Activated naive CD8-positive, alpha-beta T cell treated with anti-CD3 and anti-CD28 coated beads, Interleukin-2, amount 50 U/mL, for 24 hours (primary cell): ENCODE measurements around the gene PRPF19.

Experiments
- ATAC-seq: fragments of 150-1000 bp; cut with Tn5 transposase; one replicate; pipeline ENCODE4 v1.10.0; 2021
- DNase-seq: peaks from one replicate; pipeline ENCODE4 v3.0.0; 2021
- H3K27ac Mint-ChIP-seq: one replicate; pipeline ENCODE4 v1.8.0; 2021; ENCODE audit warnings: mild to moderate bottlenecking, mixed read lengths
- H3K27me3 Mint-ChIP-seq: one replicate; pipeline ENCODE4 v1.8.0; 2021; ENCODE audit warnings: mixed read lengths
- H3K36me3 Mint-ChIP-seq: one replicate; pipeline ENCODE4 v1.8.0; 2021; ENCODE audit warnings: low read depth, mixed read lengths
- H3K4me1 Mint-ChIP-seq: one replicate; pipeline ENCODE4 v1.8.0; 2021; ENCODE audit warnings: mixed read lengths
- H3K4me3 Mint-ChIP-seq: one replicate; pipeline ENCODE4 v1.8.0; 2021; ENCODE audit warnings: mild to moderate bottlenecking, moderate library complexity, mixed read lengths
- H3K9me3 Mint-ChIP-seq: one replicate; pipeline ENCODE4 v1.8.0; 2021; ENCODE audit warnings: mixed read lengths

The PRPF19 gene

GRCh38 chr11:60872124-60872960 lies 34.0 kb downstream of the PRPF19 start:
- no peaks in the 10 kb centered on the region for H3K27me3 Mint-ChIP-seq
- no peak for ATAC-seq
- no peaks in the 10 kb centered on the region for H3K9me3 Mint-ChIP-seq
- DNase-seq, result no peak
- no peak overlapping the region for H3K27ac Mint-ChIP-seq
- peaks cover 21% of the 10 kb centered on the region for H3K4me1 Mint-ChIP-seq
- H3K36me3 Mint-ChIP-seq, result no peaks in the 10 kb centered on the region
- H3K4me3 Mint-ChIP-seq, result no peak overlapping the region

DNA sequence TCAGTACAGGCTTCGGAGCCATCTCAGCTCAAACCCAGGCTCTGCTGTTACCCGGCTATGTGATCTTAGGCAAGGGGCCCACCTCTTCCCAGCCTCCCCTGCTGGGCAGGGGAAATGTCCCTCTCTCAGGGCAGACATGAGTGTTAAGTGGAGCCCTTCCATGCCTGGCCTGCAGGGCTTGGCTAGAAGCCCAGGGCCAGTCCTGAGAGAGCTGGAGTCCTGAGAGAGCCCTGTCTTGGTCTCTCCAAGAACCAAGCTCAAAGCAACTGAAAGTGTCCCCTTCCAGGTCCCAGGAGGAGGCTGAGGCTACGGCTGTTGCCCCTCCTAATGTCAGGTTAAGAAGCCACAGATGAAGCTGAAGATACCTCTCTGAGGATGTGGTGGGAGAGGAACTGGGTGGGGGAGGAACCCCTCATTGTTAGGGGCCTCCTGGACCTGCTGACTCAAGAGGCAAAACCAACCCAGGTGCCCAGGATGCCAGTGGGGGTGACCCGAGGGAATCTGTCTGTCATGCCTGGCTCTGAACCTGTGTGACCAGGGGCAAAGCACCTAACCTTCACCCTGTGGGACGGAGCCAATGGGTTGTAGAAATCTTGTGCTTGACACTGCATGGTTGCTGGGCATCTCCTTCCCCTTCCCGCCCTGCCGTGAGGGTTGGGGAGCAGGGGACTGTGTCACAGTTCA lies 34.9 kb downstream of the PRPF19 start:
- Mint-ChIP-seq H3K27me3 (no peaks in the 10 kb centered on the region), H3K4me3 (no peak overlapping the region), H3K36me3 (no peaks in the 10 kb centered on the region), H3K27ac (no peak overlapping the region), H3K9me3 (no peaks in the 10 kb centered on the region), H3K4me1 (peaks cover 21% of the 10 kb centered on the region)
- DNase-seq, result no peak
- peak; percentile 16 for ATAC-seq

DNA sequence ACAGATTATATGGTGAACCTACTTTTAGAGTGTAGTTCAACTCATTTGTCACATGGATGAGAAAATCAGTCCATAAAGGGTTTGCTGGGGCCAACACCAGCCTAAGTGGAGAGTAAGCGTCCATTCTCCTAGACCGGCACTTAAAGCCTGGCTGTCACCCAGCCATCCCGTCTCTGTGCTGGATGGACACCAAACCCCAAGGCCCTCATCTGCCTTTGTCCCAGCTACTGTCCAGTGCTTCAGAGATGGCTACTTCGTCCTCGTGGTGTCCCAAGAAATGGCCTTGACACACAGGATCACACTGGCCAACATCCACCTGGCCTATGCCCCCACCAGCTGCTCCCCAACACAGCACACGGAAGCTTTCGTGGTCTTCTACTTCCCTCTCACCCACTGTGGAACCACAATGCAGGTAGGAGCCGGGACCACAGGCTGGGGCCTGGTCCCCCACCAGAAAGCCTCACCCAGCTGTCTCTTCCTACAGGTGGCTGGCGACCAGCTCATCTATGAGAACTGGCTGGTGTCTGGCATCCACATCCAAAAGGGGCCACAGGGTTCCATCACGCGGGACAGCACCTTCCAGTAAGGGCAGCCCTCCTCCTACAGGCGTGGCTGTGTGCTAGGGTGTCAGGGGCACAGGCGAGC lies 35.5 kb downstream of the PRPF19 start:
- Mint-ChIP-seq H3K27me3 (no peaks in the 10 kb centered on the region), H3K4me1 (peaks cover 21% of the 10 kb centered on the region), H3K27ac (no peak overlapping the region), H3K36me3 (no peaks in the 10 kb centered on the region), H3K9me3 (no peaks in the 10 kb centered on the region), H3K4me3 (no peak overlapping the region)
- DNase-seq (no peak), ATAC-seq (no peak)

- Mint-ChIP-seq H3K9me3 (no peaks in the 10 kb centered on the region), H3K27me3 (no peaks in the 10 kb centered on the region), H3K4me3 (no peak overlapping the region), H3K27ac (no peak overlapping the region), H3K4me1 (peaks cover 21% of the 10 kb centered on the region), H3K36me3 (no peaks in the 10 kb centered on the region)
- no peak for DNase-seq
- no peak for ATAC-seq
Observed at GRCh38 chr11:60870276-60870675, 36.1 kb downstream of the PRPF19 start.

- Mint-ChIP-seq H3K36me3 (no peaks in the 10 kb centered on the region), H3K4me1 (peaks cover 22% of the 10 kb centered on the region), H3K27me3 (no peaks in the 10 kb centered on the region), H3K27ac (no peak overlapping the region), H3K4me3 (no peak overlapping the region), H3K9me3 (no peaks in the 10 kb centered on the region)
- no peak for DNase-seq
- no peak for ATAC-seq
Observed at GRCh38 chr11:60869451-60869825, 36.9 kb downstream of the PRPF19 start.

DNA sequence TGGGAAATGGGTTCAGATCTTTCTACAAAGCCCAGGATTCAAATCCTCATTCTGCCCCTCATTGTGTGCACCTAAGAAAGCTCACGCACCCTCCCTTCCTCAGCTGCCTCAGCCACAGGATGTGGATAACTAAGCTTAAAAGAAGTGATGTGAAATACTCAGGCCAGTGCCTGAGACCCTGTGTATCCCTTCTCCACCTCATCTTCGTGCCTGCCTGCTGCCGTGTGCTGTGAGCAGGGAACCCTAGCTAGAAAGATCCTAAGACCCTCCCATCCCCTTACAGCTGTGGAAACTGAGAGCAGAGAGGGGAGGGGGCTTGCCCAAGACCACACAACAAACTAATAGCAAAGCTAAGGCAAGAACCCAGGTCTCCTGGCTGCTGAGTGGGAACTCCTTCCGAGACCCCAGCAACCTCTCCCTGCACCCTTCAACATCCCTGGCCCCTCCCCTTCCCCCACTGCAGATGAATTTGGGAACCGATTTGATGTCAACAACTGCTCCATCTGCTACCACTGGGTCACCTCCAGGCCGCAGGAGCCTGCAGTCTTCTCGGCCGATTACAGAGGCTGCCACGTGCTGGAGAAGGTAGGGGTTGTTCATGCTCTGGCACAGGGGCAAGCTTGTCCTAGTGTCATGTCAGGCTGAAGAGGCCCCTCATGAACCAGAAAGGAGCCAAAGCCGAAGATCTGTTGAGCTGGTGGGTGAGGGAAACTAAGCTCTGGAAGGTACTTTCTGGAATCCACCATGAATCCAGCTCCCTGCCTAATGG lies 37.5 kb downstream of the PRPF19 start:
- H3K9me3 Mint-ChIP-seq, result no peaks in the 10 kb centered on the region
- no peaks in the 10 kb centered on the region for H3K36me3 Mint-ChIP-seq
- no peak overlapping the region for H3K27ac Mint-ChIP-seq
- H3K27me3 Mint-ChIP-seq, result no peaks in the 10 kb centered on the region
- DNase-seq, result no peak
- ATAC-seq, result no peak
- H3K4me3 Mint-ChIP-seq, result no peak overlapping the region
- peaks cover 22% of the 10 kb centered on the region for H3K4me1 Mint-ChIP-seq

GRCh38 chr11:60867871-60868681 lies 38.3 kb downstream of the PRPF19 start:
- Mint-ChIP-seq H3K4me3 (no peak overlapping the region), H3K27ac (no peak overlapping the region), H3K36me3 (no peaks in the 10 kb centered on the region), H3K9me3 (no peaks in the 10 kb centered on the region), H3K27me3 (no peaks in the 10 kb centered on the region), H3K4me1 (peaks cover 20% of the 10 kb centered on the region)
- ATAC-seq (no peak), DNase-seq (no peak)

DNA sequence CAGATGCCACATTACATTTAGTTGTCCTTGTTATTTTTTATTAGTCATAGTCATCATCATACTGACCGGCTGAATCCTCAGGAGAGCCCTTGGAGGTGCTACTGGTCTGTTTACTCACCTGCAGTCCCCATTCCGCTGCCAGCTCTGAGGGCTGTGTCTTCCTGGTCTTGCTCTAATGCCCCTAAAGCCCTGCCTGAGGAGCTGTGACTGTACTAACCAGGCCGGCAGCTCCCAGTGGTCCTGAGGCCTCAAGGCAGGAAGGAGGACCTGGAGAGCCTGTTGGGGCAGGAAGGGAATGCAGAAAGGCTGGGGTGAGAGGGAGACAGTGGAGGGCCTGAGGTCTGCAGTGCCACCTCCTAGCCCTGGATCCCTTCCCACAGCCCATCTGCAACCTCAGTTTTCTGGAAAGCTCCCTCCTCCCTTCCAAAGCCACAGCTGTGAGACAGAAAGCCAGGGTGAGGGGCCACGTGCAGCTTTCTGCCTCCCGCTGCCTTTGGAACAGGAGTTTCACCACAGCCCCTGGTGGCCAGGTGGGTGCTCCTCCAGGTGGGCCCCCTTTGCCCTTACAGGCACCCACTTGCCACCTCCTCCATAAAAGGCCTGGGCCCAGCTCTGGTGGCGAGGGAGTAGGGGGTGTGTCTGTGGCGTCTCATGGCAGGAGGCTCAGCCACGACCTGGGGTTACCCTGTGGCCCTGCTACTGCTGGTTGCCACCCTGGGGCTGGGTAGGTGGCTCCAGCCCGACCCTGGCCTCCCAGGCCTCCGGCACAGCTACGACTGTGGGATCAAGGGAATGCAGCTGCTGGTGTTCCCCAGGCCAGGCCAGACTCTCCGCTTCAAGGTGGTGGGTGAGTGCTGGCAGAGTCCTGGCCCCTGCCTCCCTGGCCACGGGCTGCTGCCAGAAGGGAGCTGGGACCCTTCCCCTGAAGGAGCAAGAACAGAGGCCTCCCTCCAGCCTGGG lies 39.2 kb downstream of the PRPF19 start, which contains the start of gene ZP1:
Gene ZP1 (plus strand): TSS at position 632 of the 960 bp plus-strand sequence. CDS start 20 bp downstream, at position 652.
- DNase-seq (no peak), ATAC-seq (no peak)
- Mint-ChIP-seq H3K4me1 (peaks cover 18% of the 10 kb centered on the region), H3K27me3 (no peaks in the 10 kb centered on the region), H3K4me3 (no peak within 1 kb of the TSS), H3K27ac (no peak within 1 kb of the TSS), H3K36me3 (no peaks in the 10 kb centered on the region), H3K9me3 (no peaks in the 10 kb centered on the region)

DNA sequence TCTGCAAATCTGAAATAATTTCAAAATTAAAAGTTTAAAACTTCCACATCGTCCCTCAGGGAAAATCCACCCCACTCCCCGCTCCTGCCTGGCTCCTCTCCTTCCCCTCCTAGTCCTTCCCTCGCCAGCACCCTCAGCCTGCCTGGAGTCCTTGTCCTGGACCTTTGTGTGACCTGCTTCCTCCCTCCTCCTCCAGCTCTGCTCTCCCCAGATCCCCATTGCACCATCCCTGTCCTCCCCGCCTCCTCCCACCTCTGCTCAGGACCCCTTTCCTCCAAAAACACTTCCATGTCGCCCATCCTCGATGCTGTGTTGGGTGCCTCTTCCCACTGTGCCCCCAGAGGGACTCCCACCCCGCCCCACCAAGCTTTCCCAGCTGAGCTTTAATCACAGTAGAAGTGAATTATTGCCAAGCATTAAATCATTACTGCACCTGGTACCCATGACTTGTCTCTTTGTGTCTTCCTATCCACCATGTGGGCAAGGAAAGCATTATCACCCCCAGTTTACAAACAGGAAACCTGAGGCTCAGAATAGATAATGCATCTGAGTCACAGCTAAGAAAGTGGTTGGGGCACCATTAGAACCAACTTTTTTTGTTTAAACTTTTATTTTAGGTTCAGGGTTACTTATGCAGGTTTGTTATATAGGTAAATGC lies 41.4 kb downstream of the PRPF19 start:
- H3K4me1 Mint-ChIP-seq, result peaks cover 4% of the 10 kb centered on the region
- H3K27ac Mint-ChIP-seq, result no peak overlapping the region
- DNase-seq, result no peak
- no peaks in the 10 kb centered on the region for H3K27me3 Mint-ChIP-seq
- H3K9me3 Mint-ChIP-seq, result no peaks in the 10 kb centered on the region
- no peak overlapping the region for H3K4me3 Mint-ChIP-seq
- no peaks in the 10 kb centered on the region for H3K36me3 Mint-ChIP-seq
- ATAC-seq, result no peak

GRCh38 chr11:60863550-60864521 lies 42.5 kb downstream of the PRPF19 start:
- Mint-ChIP-seq H3K4me3 (no peak overlapping the region), H3K27ac (no peak overlapping the region), H3K9me3 (no peaks in the 10 kb centered on the region), H3K36me3 (no peaks in the 10 kb centered on the region), H3K4me1 (peaks cover 6% of the 10 kb centered on the region), H3K27me3 (no peaks in the 10 kb centered on the region)
- no peak for DNase-seq
- no peak for ATAC-seq

- Mint-ChIP-seq H3K27ac (no peak overlapping the region), H3K36me3 (no peaks in the 10 kb centered on the region), H3K4me3 (no peak overlapping the region), H3K27me3 (no peaks in the 10 kb centered on the region), H3K4me1 (peaks cover 22% of the 10 kb centered on the region), H3K9me3 (no peaks in the 10 kb centered on the region)
- ATAC-seq, result no peak
- DNase-seq, result no peak
Observed at GRCh38 chr11:60862171-60862570, 44.2 kb downstream of the PRPF19 start.

DNA sequence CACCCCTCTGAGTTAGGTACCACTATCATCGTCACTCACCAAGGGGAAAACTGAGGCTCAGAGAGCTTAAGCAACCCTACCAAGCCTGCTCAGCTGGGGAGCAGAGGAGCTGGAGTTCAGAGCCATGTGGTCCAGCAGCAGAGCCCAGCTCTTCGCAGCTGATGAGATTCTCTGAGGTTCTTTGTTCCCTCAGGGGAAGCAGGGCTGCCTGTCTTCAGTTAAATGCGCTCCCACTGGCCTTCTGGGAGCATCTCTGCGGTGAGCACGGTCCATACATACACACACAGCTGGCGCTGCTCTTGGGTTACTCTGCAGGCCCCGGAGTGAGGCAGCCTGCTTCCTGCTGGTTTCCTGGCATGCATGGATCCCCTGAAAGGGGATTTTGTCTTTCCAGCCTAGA lies 45.4 kb downstream of the PRPF19 start:
- Mint-ChIP-seq H3K27ac (no peak overlapping the region), H3K27me3 (no peaks in the 10 kb centered on the region), H3K36me3 (no peaks in the 10 kb centered on the region), H3K4me1 (peaks cover 26% of the 10 kb centered on the region), H3K9me3 (no peaks in the 10 kb centered on the region), H3K4me3 (no peak overlapping the region)
- no peak for ATAC-seq
- DNase-seq, result no peak
